GM21515 (cell line): ENCODE results near the gene EIF4B.

Experiments used
- ATAC-seq: cut with Tn5 transposase; IDR thresholded peaks from one replicate; pipeline ENCODE4 v1.9.1; 2021; ENCODE audit not compliant: unreplicated experiment

Gene EIF4B

DNA sequence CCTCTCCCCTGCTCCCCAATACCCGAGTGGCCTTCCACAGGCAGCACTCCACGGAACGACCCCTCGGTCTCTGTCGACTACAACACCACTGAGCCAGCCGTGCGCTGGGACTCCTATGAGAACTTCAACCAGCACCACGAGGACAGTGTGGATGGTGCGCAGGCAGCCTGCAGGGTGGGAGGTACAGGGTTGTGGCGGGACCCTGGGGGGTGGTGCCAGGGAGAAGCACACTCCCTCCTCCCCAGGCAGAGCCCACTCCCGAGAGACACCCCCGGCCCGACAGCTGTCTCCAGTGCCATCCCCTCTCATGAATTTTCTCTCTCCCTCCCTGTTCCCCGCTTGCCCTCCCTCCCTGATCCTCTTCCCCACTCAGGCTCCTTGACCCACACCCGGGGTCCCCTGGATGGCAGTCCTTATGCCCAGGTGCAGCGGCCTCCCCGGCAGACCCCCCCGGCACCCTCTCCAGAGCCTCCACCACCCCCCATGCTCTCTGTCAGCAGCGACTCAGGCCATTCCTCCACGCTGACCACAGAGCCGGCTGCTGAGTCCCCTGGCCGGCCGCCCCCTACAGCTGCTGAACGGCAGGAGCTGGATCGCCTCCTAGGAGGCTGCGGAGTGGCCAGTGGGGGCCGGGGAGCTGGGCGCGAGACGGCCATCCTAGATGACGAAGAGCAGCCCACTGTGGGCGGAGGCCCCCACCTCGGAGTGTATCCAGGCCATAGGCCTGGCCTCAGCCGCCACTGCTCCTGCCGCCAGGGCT, 52.6 kb downstream of the EIF4B start:
- no peak for ATAC-seq

DNA sequence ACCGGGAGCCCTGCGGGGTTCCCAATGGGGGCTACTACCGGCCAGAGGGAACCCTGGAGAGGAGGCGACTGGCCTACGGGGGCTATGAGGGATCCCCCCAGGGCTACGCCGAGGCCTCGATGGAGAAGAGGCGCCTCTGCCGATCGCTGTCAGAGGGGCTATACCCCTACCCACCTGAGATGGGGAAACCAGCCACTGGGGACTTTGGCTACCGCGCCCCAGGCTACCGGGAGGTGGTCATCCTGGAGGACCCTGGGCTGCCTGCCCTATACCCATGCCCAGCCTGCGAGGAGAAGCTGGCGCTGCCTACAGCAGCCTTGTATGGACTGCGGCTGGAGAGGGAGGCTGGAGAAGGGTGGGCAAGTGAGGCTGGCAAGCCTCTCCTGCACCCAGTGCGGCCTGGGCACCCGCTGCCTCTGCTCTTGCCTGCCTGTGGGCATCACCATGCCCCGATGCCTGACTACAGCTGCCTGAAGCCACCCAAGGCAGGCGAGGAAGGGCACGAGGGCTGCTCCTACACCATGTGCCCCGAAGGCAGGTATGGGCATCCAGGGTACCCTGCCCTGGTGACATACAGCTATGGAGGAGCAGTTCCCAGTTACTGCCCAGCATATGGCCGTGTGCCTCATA, 53.3 kb downstream of the EIF4B start:
- no peak for ATAC-seq

DNA sequence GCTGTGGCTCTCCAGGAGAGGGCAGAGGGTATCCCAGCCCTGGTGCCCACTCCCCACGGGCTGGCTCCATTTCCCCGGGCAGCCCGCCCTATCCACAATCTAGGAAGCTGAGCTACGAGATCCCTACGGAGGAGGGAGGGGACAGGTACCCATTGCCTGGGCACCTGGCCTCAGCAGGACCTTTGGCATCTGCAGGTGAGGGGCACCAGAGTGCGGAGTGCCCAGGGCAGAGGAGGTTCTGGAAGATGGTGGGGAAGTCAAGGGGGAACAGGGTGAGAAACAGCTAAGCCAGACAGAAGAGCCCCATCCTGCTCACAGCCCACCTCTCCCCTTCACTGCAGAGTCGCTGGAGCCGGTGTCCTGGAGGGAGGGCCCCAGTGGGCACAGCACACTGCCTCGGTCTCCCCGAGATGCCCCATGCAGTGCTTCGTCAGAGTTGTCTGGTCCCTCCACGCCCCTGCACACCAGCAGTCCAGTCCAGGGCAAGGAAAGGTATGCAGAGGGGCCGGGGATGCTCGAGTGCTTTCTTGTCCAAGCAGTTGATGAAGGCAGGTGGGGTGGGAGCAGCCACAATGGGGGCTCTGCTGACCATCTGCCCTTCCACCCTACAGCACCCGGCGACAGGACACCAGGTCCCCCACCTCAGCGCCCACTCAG, 53.9 kb downstream of the EIF4B start:
- no peak for ATAC-seq

DNA sequence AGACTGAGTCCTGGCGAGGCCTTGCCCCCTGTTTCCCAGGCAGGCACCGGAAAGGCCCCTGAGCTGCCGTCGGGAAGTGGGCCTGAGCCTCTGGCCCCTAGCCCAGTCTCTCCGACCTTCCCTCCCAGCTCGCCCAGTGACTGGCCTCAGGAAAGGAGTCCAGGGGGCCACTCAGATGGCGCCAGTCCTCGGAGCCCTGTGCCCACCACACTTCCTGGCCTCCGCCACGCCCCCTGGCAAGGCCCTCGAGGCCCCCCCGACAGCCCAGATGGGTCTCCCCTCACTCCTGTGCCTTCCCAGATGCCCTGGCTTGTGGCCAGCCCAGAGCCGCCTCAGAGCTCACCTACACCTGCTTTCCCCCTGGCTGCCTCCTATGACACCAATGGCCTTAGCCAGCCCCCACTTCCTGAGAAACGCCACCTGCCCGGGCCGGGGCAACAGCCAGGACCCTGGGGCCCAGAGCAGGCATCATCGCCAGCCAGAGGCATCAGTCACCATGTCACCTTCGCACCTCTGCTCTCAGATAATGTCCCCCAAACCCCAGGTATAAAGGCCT, 54.5 kb downstream of the EIF4B start:
- ATAC-seq = no peak

DNA sequence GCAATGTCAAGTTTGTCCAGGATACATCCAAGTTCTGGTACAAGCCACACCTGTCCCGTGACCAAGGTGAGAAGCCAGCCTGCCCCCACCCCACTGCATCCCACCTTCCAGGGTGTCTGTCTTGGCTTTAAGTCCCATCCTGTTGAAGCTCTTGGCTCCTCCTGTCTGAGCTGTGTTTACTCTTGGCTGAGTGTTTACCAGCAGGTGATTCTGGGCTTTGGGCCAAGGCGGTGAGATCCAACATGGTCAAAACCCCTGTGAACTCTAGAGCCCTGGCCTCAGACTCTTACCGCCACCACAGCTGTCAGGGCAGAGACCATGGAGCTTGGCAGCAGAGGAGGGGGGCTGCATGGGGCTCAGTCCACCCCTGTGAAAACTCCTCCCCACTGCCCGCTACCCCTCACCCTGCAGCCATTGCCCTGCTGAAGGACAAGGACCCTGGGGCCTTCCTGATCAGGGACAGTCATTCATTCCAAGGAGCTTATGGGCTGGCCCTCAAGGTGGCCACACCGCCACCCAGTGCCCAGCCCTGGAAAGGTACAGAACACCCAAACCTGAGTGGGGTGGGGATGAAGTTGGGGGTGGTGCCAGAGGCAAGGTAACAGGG, 55.3 kb downstream of the EIF4B start:
- ATAC-seq = no peak

DNA sequence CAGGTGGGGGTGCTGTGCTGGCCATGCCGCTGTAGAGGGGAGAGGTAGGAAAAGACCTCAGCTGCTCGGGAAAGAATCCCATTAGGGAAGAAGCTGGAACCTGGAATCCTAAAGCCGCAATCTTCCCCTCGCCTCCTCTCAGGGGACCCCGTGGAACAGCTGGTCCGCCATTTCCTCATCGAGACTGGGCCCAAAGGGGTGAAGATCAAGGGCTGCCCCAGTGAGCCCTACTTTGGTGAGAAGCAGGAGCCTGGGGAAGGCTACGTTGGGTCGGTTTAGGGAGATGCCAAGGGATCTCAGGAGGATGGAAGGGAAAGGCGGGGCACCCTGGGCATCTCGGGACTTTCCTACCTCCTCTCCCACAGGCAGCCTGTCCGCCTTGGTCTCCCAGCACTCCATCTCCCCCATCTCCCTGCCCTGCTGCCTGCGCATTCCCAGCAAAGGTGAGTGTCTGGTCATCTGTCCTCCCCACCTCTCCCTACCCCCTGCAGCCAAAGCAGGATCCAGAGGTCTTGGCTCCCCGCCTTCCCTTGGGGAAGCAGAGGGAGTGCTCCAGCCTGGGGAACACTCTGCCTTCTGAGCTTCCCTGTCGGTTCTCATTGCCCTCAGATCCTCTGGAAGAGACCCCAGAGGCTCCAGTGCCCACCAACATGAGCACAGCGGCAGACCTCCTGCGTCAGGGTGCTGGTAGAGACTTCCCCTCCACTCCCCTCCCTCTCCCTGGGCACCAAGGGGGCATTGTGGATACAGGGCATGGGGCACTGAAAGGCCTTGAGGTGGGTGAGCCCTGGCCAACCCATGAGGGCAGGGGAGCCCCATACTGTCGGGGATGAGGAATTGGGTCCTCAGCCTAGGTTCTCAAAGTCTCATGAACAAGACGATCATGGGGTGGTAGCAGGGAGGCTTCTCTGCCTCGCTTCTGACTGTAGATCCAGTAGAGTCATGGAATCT, 56.0 kb downstream of the EIF4B start:
- no peak for ATAC-seq

DNA sequence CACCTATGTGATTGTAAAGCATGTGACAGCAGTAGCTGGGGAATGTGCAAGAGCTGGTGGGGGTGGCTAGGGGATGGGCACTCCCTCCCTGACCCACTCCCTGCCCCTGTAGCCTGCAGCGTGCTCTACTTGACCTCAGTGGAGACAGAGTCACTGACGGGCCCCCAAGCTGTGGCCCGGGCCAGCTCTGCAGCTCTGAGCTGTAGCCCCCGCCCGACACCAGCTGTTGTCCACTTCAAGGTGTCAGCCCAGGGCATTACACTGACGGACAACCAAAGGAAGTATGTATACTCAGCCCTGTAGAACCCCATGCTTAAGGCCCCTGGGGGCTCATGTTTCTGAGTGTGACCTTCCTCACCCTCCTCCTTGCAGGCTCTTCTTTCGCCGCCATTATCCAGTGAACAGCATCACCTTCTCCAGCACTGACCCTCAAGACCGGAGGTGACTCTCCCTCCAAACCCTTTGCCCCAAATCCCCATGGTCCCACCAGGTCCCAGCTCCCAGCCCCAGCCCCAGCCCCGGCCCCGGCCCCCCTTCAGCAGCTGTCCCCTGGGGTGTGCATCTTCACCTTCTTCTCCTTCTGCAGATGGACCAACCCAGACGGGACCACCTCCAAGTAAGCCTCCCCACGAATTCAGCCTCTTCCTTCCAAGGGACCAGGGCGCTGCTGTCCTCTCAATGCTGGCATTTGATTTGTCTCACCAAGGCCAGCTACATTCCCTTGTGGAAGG, 56.9 kb downstream of the EIF4B start:
- no peak for ATAC-seq

DNA sequence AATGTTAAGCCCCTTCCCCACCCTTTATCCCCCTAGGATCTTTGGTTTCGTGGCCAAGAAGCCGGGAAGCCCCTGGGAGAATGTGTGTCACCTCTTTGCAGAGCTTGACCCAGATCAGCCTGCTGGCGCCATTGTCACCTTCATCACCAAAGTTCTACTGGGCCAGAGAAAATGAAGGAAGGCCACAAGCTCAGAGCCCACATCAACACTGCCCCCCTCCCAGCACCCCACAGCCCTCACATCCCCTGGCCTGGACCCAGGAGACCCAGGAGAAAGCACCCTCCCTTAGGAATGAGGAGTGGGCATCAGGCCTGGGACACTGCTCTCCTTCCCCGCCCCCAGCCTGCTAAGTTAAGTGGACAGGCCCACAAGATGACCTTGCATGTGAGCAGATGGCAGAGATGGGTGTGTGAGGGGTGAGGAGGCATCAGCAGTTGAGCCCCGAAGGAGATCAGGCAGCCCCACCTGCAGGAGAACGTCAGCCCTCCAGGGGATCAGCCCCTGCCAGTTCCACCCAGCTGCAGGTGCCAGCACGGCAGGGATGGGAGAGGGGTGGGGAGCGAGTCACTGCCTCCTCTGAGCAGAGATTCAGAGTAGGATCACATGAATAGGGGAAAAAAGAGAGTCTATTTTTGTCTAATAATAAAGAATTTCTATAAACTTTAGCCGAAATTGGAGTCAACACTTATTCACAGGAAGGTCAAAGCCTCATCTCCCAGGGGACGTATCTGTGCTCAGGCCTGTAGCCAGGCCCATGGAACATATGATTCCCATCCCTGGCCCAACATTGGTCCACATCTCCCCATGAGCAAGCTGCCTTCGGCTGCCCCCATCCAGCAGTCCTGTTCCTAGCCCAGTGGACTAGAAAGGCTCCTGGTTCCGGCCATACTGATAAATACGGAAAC, 57.7 kb downstream of the EIF4B start:
- no peak for ATAC-seq

DNA sequence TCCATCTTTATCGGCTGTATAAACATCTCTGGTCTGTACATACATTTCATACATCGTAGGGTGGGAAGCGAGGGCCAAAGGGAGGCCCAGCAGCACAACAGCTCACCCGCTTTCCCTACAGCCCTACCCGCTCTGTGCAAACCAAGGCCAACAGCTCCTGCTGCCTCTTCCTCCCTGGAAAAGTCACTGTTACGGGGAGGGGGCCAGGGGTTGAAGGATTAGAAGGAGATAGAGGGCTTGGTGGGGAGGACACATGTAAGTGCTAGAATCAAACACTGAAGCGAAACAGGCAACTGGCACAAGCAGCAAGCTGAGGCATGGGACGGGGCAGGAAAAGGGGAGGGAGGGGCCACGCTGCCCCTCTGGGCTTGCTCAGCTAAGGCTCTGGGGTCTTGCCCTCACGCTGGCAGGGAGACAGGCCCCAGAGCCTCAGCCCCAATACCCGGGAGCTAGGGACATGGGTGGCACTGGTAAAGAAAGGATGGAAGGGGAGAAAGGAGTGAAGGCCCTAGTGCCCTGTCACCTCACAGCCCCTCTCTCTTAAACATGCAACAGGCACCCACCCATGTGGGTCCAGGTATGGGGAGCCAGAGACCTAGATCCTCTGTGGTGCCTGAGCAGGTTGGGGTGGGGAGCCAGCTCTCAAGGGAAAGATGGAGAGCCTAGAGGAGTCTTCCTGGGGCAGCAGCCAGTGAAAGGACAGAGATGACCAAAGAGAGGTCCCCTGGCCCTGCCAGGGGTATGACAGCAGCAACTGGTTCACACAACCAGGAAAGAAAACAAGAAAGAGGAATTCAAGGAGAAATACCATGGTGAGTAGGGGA, 58.6 kb downstream of the EIF4B start:
- ATAC-seq = no peak

DNA sequence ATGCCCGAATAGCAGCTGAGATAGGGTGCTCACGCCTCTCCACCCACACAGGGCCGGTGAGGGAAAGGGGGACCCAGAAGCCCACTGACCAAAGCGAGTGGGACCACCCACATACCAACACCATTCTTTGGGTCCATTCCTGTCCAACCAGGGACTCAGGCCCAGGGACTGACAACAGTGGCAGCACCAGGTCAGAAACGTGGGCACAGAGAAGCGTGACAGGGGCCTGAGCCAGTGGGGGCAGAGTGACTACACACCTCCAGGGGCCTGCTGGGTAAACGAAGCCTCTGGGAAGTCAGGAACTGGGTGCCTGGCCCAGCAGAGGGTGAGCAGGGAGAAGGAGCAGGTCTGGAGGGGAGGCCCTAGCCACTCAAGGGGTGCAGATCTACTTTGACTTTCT, 59.2 kb downstream of the EIF4B start:
- no peak for ATAC-seq

DNA sequence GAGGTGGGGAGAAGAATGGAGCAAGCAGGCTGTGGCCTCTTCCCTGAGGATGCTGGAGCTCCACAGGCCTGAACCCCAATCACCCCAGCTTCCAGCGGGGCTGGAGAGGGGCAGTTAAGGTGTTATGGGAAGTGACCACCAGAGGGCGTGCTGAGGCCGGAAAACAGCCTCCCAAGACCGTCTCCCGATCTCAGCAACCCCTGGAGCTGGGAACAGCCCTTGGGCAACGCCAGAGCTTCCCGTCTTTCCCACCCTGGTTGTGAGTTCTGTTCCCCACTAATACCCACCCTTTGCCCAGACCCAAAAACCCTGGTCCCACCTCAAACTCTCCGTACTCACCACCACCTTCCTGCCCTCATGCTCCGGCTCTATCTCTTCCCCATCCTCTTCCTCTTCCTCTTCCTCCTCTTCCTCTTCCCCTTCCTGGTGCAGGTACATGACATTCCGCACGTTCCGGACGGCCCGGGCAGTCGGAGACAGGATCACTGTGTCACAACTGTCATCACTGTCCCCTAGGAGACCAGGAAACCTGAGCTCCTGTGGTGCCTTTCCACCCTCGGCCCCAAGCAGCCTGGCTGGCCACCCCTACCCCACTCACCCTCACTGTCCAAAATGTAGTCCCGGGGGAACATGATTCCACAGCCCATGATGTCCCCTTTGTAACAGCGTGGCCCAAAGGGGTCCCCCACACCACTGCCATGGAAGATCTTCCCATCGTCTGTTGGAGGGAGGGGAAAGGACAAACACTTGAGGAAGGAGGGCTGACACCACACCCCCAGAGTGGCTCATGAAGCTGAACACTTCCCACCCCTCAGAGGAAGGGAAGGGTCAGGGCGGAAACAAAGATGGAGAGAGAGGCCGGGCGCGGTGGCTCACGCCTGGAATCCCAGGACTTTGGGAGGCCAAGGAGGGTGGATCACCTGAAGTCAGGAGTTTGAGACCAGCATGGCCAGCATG, 60.0 kb downstream of the EIF4B start:
- ATAC-seq = no peak

DNA sequence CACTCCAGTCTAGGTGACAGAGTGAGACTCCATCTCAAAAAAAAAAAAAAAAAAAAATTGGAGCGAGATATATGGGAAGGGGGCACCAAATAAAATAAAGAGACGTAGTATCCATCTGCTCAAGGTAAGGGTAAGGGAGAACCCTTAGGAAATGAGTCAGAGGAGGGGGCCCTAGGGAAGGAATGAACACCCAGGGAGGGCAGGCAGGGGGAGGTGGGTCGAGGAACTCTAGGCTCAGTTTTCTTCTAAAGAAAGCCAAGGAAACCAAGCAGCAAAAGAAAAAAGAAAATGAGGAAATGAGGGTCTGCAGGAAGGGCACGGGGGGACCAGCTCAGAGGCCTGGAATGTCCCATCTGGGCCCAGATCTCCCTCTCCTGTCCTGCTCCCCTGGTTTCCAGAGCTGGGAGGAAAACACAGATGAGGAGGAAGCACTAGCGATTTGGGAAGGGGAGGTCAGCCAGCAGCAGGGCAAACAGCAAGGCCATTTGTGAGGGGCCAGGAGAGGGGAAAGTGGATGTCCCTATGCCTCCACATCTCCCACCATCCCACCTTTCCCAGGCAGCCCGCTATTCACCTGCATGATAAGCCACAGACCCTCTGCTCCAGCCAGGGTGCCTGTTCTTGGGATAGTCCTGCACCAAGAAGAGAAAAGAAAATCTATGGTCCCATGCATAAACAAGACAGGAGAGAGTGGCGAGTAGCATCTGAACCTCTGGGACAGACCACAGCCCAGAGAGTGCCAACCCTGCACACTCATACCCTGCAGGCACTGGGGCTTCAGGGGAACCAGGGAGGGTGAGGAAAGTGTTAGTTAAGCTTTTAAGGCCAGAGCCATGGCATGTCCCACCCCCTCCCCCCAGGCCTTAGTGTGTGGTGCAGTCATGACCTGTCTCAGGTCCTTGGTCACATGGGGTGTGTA, 61.1 kb downstream of the EIF4B start:
- ATAC-seq = no peak

DNA sequence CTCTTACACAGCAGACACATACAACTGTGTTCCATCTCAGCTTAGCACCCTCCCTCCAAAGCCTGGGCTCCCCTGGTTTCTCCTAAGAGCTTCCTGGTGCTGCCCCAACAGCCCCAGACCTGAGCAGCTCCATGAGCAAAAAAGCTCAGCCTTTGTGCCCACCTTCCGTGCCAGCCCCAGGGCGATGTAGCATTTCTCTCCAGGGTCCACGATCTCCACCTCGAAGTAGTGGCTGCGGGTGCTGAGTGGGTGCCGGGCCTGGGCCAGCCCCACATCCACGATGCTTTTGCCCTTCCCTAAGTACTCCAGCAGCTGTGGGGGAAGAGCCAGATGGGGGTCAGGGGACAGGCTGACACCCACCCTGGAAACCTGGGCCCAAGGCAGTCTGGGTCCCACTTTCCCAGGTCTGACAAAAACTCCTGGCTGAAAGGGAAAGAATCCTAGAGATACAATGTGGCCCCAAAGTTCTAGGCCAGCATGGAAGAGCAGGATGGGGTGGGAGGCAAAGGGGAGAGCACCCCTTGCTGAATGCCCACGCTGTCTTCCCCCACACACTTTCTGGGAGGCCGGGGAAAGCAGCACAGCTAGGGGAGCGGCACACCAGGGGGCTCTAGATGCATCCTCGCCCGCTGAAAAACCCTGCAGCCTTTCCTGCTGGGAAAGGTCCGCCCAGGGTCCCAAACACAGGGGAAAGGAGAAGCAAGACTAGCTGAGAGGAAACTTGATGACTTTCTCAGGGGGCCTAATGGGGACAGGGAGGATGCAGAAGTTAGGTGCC, 61.9 kb downstream of the EIF4B start:
- no peak for ATAC-seq

DNA sequence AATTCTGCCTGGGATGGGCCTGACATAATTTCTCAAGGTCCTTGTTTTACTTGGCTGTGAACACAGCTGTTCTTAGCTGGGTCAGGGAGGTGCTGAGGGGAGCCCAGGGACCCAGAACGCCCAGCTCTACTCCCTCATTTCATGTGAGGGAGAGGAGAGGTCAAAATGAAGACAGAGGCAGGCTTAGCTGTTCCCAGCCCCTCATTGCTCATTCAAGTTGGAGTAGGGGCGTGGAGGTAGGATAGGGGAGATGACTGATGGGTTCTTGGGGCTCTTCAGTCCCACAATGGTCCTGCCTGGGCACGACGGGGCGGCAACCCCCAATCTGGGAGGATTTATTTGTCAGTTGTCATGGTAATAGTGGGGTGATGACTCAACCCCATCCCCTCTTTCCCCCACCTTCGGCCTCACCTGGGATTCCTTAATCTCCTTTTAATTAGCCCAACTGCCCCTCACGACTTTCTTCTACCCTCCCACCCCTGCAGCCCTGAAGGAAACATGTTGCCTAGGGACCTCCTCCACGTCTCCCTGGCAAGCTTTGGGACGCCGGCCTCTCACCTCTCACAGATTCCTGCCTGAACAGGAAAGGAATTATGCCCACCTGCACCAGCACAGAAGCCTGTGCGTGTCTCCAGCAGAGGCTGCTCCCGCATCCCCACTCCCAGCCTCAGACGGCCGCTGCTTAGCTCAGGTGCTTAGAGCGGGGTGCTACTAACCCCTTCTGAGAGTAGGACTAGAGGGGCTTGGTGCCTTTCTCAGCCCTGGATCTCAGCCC, 62.7 kb downstream of the EIF4B start:
- ATAC-seq = no peak
